Glutamatergic neuron (in vitro differentiated cells): Measurements from ENCODE around the gene L1TD1. TPM values are rescaled to one million over a fixed set of nuclear protein-coding genes. Genes with fewer than 3 reads are reported as not detected.

ENCODE experiments used
- DNase-seq: peaks from one replicate; pipeline ENCODE4 v3.0.0; 2022
- H3K27ac Mint-ChIP-seq: one replicate; pipeline ENCODE4 v1.8.0; 2020; ENCODE audit warnings: mild to moderate bottlenecking, mixed read lengths, inconsistent platforms; ENCODE audit not compliant: unreplicated experiment
- H3K27me3 Mint-ChIP-seq: one replicate; pipeline ENCODE4 v1.8.0; 2020; ENCODE audit warnings: mild to moderate bottlenecking, moderate library complexity, mixed read lengths, inconsistent platforms; ENCODE audit not compliant: unreplicated experiment
- H3K36me3 Mint-ChIP-seq: one replicate; pipeline ENCODE4 v1.8.0; 2020; ENCODE audit warnings: mild to moderate bottlenecking, mixed read lengths, inconsistent platforms; ENCODE audit not compliant: unreplicated experiment
- H3K4me1 Mint-ChIP-seq: one replicate; pipeline ENCODE4 v1.8.0; 2020; ENCODE audit warnings: mild to moderate bottlenecking, low read depth, mixed read lengths, inconsistent platforms; ENCODE audit not compliant: unreplicated experiment
- H3K4me3 Mint-ChIP-seq: one replicate; pipeline ENCODE4 v1.8.0; 2020; ENCODE audit warnings: mild to moderate bottlenecking, mixed read lengths, inconsistent platforms; ENCODE audit not compliant: unreplicated experiment
- H3K9me3 Mint-ChIP-seq: one replicate; pipeline ENCODE4 v1.8.0; 2020; ENCODE audit warnings: mild to moderate bottlenecking, moderate library complexity, mixed read lengths, inconsistent platforms; ENCODE audit not compliant: unreplicated experiment
- total RNA-seq: library from RNA; stranded (reverse); fragmentation: NEBNext Ultra II Directional; extraction: Animal tissue kit (Norgen Biotek cat#: 25700); gene quantifications from one replicate; pipeline ENCODE4 v1.2.1, GENCODE V29; 2021; ENCODE audit not compliant: unreplicated experiment
- TF ChIP-seq, protein P1 (sequence below): fragments of 200-600 bp; sonication (generic); IDR thresholded peaks from one replicate; pipeline ENCODE4 v1.5.0; 2021; ENCODE audit not compliant: partially characterized antibody, unreplicated experiment

The L1TD1 gene
- total RNA-seq, 1 donor from 2014 or later: 1.8 TPM

DNA sequence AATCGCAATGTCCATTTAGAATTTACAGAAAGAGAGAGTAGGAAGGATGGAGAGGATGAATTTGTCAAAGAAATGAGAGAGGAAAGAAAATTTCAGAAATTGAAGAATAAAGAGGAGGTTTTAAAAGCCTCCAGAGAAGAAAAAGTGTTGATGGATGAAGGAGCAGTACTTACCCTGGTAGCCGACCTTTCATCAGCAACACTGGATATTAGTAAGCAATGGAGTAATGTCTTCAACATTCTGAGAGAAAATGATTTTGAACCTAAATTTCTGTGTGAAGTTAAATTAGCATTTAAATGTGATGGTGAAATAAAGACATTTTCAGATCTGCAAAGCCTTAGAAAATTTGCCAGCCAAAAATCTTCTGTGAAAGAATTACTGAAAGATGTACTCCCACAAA, 12.5 kb downstream of the L1TD1 start:
- Mint-ChIP-seq H3K27ac (no peak overlapping the region), H3K4me1 (no peaks in the 10 kb centered on the region)

DNA sequence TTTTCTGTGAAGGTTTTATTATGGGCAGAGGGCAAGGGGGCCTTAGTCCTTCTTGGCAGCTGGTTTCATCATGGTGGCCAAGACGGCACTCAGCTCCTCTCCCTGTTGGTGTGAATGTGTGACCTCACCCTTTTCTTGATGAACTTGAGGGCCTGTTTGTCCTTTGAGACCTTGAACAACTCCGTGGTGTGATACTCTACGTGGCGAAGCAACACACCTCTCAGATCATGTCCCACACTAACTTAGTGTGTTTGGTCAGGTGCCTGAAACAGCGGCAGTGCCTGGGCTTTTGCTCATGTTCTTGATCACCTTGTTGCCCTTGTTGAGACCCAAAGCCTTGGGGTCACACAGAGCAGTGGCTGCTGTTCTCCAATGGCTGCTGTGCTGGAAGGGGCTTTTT, 13.4 kb downstream of the L1TD1 start:
- TF ChIP-seq, protein P1, sequence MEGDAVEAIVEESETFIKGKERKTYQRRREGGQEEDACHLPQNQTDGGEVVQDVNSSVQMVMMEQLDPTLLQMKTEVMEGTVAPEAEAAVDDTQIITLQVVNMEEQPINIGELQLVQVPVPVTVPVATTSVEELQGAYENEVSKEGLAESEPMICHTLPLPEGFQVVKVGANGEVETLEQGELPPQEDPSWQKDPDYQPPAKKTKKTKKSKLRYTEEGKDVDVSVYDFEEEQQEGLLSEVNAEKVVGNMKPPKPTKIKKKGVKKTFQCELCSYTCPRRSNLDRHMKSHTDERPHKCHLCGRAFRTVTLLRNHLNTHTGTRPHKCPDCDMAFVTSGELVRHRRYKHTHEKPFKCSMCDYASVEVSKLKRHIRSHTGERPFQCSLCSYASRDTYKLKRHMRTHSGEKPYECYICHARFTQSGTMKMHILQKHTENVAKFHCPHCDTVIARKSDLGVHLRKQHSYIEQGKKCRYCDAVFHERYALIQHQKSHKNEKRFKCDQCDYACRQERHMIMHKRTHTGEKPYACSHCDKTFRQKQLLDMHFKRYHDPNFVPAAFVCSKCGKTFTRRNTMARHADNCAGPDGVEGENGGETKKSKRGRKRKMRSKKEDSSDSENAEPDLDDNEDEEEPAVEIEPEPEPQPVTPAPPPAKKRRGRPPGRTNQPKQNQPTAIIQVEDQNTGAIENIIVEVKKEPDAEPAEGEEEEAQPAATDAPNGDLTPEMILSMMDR: no peak
- Mint-ChIP-seq H3K27me3 (no peaks in the 10 kb centered on the region), H3K27ac (no peak overlapping the region), H3K4me3 (no peak overlapping the region), H3K36me3 (peaks cover 34% of the 10 kb centered on the region), H3K9me3 (peaks cover 3% of the 10 kb centered on the region), H3K4me1 (no peaks in the 10 kb centered on the region)
- DNase-seq: no peak

More for the DNA sequence above, 12.5 kb downstream of the L1TD1 start:
- Mint-ChIP-seq H3K4me3 (no peak overlapping the region), H3K36me3 (peaks cover 34% of the 10 kb centered on the region), H3K27me3 (no peaks in the 10 kb centered on the region), H3K9me3 (peaks cover 3% of the 10 kb centered on the region)
- TF ChIP-seq, protein P1: no peak
- no peak for DNase-seq

DNA sequence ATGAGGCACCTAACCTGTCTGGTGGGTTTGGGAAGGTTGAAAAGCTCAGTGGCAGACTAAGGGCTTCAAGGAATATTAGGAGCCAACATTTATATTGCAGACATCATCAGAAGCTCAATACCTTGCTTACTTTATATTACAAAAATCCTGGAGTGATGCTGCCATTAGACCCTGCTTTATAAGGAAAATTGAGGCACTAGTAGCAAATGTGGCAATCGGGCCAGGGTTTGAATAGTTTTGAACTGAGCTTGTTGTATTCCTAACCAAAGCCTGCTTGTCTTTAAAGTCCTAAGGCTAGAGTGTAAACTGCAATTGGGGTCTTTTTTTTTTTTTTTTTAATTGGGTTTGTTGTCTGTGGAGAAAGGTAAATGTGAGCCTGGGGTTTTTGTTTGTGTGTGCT, 14.3 kb downstream of the L1TD1 start:
- TF ChIP-seq, protein P1: no peak
- H3K9me3 Mint-ChIP-seq: peaks cover 3% of the 10 kb centered on the region
- H3K27me3 Mint-ChIP-seq: no peaks in the 10 kb centered on the region
- DNase-seq: no peak
- H3K27ac Mint-ChIP-seq: no peak overlapping the region
- H3K4me1 Mint-ChIP-seq: no peaks in the 10 kb centered on the region
- H3K4me3 Mint-ChIP-seq: no peak overlapping the region
- peaks cover 34% of the 10 kb centered on the region for H3K36me3 Mint-ChIP-seq

DNA sequence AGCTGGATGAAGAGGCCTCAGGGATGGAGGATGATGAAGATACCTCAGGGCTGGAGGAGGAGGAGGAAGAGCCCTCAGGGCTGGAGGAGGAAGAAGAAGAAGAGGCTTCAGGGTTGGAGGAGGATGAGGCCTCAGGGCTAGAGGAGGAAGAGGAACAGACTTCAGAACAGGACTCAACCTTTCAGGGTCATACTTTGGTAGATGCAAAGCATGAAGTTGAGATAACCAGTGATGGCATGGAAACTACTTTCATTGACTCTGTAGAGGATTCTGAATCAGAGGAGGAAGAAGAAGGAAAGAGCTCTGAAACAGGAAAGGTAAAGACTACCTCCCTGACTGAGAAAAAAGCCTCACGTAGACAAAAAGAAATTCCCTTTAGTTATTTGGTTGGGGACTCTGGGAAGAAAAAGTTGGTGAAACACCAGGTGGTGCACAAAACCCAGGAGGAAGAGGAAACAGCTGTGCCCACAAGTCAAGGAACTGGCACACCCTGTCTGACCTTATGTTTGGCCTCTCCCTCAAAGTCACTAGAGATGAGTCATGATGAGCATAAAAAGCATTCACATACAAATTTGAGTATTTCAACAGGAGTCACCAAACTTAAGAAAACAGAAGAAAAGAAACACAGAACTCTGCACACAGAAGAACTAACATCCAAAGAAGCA, 15.4 kb downstream of the L1TD1 start:
- DNase-seq: no peak
- H3K9me3 Mint-ChIP-seq: peaks cover 3% of the 10 kb centered on the region
- TF ChIP-seq, protein P1: no peak
- H3K4me3 Mint-ChIP-seq: no peak overlapping the region
- no peaks in the 10 kb centered on the region for H3K27me3 Mint-ChIP-seq
- no peaks in the 10 kb centered on the region for H3K4me1 Mint-ChIP-seq
- H3K27ac Mint-ChIP-seq: no peak overlapping the region
- peaks cover 34% of the 10 kb centered on the region for H3K36me3 Mint-ChIP-seq

DNA sequence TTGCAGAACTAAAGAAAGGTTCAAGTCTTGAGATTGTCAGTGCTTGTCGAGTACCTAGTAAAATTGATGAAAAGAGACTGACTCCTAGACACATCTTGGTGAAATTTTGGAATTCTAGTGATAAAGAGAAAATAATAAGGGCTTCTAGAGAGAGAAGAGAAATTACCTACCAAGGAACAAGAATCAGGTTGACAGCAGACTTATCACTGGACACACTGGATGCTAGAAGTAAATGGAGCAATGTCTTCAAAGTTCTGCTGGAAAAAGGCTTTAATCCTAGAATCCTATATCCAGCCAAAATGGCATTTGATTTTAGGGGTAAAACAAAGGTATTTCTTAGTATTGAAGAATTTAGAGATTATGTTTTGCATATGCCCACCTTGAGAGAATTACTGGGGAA, 16.3 kb downstream of the L1TD1 start:
- Mint-ChIP-seq H3K27me3 (no peaks in the 10 kb centered on the region), H3K4me3 (no peak overlapping the region), H3K27ac (no peak overlapping the region), H3K4me1 (no peaks in the 10 kb centered on the region), H3K36me3 (peaks cover 34% of the 10 kb centered on the region), H3K9me3 (peaks cover 3% of the 10 kb centered on the region)
- TF ChIP-seq, protein P1: no peak
- DNase-seq: no peak
